Stomach (tissue), 4 donors: Measurements from ENCODE around the gene MYO5C.

Experiments used
- CTCF ChIP-seq, 7 experiments: fragments of 450-650 bp in 4 of 7; fragments of 200-600 bp in 3 of 7; sonication (generic) in 3 of 7; IDR thresholded peaks; one replicate each; pipeline ENCODE4 v1.5.1; 2016 to 2019; ENCODE audit warnings: antibody characterized with exemption in 7 of 7, control low read depth in 2 of 7, mild to moderate bottlenecking in 1 of 7
- EP300 ChIP-seq: sonication (generic); formaldehyde crosslinking; IDR thresholded peaks from one replicate; pipeline ENCODE4 v1.6.1; 2017; ENCODE audit warnings: antibody characterized with exemption
- POLR2A ChIP-seq, 4 donors: fragments of 450-650 bp; IDR thresholded peaks; one replicate each; pipeline ENCODE4 v1.6.1; 2016; ENCODE audit warnings: antibody characterized with exemption in 4 of 4, control low read depth in 2 of 4, mild to moderate bottlenecking in 1 of 4, moderate library complexity in 1 of 4
- POLR2AphosphoS5 ChIP-seq, 3 donors: sonication (generic); formaldehyde crosslinking; IDR thresholded peaks; one replicate each; pipeline ENCODE4 v1.6.1; 2016; ENCODE audit warnings: antibody characterized with exemption in 3 of 3

- no peak for TF ChIP-seq EP300
- TF ChIP-seq POLR2AphosphoS5 (IDR thresholded peaks at IDR 0.05), result no peak
- no peak for TF ChIP-seq CTCF (IDR thresholded peaks at IDR 0.05)
- TF ChIP-seq POLR2A (IDR thresholded peaks at IDR 0.05), result no peak
Measured at GRCh38 chr15:52218371-52218770, 77.2 kb downstream of the MYO5C start.
